Measurements from ENCODE around the gene CTBP1. TPM values are rescaled to one million over a fixed set of nuclear protein-coding genes. Genes with fewer than 3 reads are reported as not detected.

CTBP1 gene
- total and polyA plus RNA-seq, 2 of the 8 experiments (the other 6 are each of a cell fraction or from before 2014, with no cell fraction given): 128 to 185 TPM

GRCh38 chr4:1180663-1181062, 68.3 kb downstream of the CTBP1 start (continued):
- TF ChIP-seq, protein P1, sequence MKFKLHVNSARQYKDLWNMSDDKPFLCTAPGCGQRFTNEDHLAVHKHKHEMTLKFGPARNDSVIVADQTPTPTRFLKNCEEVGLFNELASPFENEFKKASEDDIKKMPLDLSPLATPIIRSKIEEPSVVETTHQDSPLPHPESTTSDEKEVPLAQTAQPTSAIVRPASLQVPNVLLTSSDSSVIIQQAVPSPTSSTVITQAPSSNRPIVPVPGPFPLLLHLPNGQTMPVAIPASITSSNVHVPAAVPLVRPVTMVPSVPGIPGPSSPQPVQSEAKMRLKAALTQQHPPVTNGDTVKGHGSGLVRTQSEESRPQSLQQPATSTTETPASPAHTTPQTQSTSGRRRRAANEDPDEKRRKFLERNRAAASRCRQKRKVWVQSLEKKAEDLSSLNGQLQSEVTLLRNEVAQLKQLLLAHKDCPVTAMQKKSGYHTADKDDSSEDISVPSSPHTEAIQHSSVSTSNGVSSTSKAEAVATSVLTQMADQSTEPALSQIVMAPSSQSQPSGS (IDR thresholded peaks at IDR 0.05; ENCODE audit: low read length): no peak
- TF ChIP-seq SP2 (IDR thresholded peaks at IDR 0.05; ENCODE audit: low read length): no peak
- no peak for TF ChIP-seq TCF12 (IDR thresholded peaks at IDR 0.05; ENCODE audit: low read depth, low read length)
